NCI-H1092 (cell line): ENCODE data around the gene GPR132.
"Not testable (repeated sequence)": the region's sequence is repeated elsewhere in the genome, so short reads cannot be mapped to it uniquely, and the experiment has no call there.

Source experiments
- DNase-seq: peaks from one replicate; lab custom pipeline; 2025; lab: John Stamatoyannopoulos, UW

The GPR132 gene, protein sequence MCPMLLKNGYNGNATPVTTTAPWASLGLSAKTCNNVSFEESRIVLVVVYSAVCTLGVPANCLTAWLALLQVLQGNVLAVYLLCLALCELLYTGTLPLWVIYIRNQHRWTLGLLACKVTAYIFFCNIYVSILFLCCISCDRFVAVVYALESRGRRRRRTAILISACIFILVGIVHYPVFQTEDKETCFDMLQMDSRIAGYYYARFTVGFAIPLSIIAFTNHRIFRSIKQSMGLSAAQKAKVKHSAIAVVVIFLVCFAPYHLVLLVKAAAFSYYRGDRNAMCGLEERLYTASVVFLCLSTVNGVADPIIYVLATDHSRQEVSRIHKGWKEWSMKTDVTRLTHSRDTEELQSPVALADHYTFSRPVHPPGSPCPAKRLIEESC

DNA sequence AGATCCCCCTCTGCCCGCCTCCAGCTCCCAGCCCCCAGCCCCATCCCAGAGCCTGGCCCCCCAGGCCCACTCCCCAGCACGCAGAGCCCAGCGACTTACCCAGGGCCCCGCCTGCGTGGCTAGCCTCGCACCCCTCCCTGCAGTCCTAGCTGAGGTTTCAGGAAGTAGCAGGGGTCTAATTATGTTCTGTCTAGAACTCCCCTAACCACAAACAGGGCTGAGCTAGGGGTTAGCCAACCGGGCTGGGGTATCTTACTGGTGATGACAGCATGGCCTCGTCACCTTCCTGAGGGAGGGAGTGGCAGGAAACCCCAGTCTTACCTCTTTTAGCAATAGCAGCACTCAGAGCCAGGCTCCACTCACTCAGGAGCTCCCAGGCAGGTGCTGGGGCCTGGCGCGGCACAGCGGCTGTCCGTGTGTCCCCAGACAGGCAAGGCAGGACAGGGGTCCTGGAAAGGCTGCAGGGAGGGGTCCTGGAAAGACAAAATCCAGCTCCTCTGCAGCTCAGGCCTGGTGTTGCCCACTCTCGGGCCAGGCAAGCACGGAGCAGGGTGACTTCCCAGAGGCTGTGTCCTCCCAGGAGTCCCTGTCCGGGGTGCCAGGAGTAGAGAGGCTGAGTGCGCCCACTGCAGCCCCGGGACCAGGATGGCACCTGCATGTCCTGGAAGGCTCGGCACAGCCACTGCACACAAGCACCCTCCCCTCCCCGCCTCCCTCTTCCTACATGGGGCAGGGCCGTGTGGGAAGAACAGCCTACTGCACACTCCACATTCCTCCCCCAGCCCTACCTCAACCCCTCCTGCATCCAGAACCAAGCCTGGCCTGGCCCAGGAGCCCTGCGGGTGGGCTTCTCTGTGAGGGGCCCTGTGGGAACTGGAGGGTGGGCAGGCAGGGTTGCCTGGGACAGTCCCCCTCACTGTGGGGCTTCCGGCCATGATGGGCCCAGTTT, at the start of gene GPR132:
TSS of gene GPR132 (minus strand) at position 151 of the 949 bp plus-strand sequence. CDS start 10,010 bp downstream, outside the sequence.
- no peak for DNase-seq

DNA sequence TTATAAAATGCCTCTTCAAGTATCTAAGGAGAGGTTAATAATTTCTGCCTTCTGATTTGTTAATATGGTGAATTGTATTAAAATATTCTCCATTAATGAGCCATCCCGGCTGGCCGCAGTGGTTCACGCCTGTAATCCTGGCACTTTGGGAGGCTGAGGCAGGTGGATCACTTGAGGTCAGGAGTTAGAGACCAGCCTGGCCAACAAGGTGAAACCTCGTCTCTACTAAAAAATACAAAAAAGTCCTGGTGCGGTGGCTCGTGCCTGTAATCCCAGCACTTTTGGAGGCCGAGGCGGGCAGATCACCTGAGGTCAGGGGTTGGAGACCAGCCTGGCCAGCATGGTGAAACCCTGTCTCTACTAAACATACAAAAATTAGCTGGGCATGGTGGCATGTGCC, 44.0 kb upstream of the GPR132 start:
- not testable (repeated sequence) for DNase-seq

DNA sequence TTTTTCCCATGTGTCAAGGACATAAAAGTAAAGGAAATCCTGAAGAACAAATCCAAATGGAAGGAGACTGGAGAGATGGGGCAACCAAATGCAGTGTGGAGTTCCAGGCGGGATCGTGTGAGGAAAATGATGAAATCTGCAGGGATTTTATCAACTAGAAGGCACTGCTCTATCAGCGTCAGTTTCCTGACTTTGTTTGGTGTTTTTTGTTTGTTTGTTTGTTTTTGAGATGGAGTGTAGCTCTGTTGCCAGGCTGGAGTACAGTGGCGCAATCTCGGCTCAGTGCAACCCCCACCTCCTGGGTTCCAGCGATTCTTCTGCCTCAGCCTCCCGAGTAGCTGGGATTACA, 43.3 kb upstream of the GPR132 start:
- no peak for DNase-seq

DNA sequence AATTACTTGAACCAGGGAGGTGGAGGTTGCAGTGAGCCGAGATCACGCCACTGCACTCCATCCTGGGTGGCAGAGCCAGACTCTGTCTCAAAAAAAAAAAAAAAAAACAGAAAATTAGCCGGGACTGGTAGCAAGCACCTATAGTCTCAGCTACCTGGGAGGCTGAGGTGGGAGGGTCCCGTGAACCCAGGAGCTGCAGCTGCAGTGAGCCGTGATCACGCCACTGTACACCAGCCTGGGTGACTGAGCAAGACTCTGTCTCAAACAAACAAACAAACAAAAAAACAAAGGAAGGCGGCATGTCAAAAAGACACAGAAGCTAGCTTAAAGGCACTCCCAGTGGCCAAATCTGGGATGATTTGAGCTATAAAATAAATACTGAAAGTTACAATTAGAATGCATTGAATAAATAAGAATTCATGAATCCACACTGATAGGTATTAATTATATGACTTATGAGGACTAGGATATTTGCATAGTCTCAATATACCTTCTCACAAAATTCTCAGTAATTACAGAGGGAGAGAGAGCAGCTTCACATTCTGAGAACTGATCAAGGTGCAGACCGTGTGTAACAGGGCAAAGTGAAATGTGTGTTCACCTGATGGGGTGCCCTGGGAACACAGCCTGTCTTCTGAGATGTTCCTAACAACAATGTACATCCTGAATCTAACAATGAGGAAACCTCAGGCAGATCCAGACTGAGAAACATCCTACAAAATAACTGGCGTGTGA, 42.7 kb upstream of the GPR132 start:
- no peak for DNase-seq

DNA sequence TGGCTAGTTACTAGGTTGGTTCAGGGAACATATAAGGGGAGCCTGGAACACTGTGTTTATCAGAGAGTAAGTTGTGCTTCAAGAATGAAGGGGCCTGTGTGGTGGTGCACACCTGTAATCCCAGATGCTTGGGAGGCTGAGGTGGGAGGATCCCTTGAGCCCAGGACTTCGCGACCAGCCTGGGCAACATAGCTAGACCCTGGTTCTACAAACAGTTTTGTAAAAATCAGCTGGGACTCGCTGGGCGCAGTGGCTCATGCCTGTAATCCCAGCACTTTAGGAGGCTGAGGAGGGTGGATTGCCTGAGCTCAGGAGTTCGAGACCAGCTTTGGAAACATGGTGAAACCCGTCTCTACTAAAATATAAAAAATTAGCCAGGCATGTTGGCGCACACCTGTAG, 42.1 kb upstream of the GPR132 start:
- DNase-seq, result no peak

DNA sequence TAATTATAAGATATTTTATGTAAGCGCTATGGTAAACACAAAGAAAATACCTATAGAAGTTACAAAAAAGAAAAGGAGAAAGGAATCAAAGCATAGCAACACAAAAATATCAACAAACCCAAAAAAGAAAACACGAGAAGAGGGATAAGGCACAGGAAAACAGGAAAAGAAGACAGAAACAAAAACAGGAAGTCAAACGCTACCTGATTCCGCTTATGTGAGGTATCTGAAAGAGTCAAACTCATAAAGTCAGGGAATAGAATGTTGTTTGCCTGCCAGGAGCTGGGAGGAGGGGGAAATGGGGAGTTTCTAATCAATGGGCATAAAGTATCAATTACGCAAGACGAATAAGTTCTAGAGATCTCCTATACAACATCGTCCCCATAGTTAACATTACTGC, 39.9 kb upstream of the GPR132 start:
- DNase-seq, result no peak

DNA sequence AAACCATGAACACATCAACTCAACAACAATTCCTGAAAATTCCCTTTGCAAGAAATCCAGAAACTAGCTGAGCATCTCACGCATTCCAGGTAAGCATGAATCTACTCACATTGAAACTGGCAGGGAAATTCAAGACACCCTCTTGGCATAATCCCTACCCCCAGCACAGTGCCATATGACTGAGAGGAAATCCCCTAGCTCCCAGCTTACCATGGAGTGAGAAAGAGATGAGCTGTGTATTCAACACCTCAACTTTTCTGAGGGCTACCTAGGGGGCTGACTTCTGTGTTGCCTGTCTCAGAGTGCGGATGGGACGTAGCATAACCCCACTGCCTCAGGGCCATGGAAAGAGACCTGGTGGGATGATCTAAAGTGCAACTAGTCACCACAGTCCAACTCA, 37.7 kb upstream of the GPR132 start:
- no peak for DNase-seq

DNA sequence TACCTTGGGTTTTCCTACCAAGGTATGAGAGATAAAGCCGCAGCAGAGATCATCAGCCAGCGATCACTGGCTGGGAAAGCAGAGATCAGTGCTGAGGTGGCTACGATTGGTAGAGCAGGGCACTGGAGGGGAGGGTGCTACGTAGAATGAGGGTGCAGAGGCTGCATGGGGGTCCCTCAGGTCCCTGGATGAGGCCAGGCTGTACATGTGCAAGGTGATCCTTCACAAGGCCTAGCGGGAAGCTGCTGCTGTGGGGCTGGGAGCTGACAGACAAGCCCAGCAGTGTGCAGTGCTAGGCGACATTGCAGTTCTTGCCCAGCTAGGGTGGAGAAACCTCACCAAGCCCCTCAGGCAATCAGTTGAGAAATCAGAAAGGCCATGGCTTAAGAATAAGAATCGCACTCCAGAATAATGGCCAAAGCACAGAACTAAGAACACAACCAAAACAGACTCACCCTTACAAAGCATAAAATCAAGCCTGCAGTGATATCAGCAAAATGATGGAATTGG, 37.2 kb upstream of the GPR132 start:
- DNase-seq, result no peak

DNA sequence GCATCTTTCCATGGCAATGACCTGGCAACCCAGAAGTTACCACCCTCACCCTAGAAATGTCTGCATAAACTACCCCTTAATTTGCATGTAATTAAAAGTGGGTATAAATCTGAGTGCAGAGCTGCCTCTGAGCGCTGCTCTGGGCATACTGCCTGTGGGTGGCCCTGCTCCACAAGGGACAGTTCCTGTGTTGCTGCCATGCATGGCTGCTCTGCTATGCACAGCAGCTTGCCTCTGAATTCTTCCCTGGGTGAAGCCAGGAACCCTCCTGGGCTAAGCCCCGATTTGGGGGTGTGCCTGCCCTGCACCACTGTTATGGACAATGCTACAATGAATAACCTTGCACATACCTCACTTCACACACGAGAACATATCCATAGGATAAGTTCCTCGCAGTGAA, 35.7 kb upstream of the GPR132 start:
- no peak for DNase-seq

DNA sequence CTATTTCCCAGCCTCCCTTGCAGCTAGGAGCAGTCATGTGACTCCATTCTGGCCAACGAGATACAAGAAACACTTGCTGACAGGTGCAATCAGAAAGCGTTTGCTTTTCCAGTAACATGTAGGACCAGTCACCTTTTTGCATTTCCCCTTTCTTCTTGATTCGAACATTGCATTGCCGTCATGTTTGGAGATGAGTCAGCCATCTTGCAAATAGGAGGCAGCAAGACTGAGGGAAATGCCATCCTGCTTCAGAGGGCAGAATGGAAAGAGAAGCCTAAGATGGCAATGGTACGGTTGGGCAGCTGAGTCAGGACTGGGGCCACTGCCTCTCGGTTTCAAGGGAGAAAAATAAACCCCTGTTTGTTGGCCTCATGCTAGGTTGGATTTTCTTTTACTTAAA, 34.5 kb upstream of the GPR132 start:
- no peak for DNase-seq

DNA sequence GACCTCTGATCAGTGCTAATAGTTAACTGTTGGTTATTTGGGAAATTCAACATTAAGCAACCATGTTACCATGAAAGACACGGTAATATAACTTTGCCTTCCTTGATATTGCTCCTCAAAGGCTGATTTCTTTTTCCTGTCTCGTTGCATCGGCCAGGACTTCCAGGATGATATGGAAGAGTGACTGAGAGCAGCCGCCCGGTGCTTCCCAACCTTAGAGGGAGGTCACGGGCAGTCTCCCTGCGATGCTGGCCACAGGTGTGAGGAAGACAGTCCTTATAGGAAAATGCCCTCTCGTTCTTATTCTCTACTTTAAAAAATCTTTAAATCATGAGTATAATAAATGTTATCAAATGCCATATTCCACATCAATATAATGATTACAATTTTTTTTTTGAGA, 33.1 kb upstream of the GPR132 start:
- no peak for DNase-seq

DNA sequence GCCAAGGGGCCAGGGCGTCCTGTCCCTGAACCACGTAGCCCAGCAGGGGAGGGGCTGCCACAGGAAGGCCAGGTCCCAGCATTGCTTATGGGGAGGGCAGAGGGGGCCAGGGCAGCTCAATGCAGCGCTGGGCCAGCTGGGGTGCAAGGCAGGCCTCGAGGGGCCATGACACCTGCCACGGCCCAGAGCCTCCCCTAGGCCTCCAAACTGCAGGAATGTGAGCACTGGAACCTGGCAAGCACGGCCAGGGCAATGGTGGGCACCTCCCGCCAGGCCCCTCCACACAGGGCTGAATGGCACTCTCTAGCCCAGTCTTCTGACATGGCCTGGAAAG, 32.5 kb upstream of the GPR132 start:
- no peak for DNase-seq

DNA sequence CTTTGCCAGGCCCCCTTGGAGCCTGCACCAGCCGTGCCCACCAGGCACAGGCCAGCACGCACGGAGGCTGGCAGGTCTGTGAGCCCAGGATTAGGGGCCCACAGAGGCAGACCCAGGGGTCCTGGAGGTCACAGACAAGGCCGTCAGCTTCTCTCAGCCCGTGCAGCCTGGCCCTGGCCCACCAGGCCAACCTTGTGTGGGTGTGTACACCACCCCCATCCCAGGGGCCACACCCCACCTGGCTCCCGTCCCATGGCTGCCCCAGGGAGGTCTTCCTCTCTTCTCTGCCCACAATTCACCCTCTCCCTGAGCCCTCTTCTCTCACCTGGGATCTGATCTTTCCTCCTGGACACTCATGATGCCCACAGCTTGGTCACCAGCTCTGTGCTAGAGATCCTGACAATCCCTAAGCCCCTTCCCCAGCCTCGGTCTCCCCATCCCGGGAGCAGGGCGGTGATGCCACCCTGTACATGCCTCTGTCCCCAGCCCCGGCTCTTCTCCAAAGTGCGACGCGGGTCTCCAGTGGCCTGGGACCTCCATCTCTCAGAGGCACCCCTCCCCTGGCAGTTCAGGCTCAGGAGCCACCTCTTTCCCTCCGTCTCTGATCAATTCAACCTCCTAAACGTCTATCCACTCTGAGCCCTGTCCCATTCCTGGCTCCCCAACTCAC, 31.1 kb upstream of the GPR132 start:
- no peak for DNase-seq

DNA sequence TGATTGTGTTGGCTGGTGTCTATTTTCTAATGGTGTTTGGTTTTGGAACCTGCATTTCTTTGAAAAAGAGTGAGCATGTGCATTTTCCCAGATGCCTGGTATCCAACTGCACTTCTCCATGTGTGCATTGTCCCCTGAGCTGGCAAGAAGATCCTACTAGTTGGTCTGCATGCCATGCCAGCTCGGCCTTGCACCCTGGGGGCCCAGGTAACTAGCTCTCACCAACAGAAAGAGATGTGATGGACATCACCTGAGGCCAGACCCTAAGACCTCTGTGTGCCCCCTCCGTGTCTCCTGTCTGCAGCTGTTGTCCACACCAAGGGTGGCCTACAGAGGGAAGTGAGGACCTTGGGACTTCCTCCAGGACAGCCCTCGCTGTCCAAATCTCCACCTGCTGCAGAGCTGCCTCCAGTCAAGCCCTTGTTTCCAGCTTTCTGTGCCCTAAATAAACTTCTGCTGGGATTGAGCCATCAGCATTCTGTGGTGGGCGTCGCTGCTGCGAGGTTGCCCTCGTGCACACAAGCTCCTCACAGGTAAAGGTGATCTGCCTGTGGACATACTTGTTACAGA, 30.1 kb upstream of the GPR132 start:
- DNase-seq, result no peak

DNA sequence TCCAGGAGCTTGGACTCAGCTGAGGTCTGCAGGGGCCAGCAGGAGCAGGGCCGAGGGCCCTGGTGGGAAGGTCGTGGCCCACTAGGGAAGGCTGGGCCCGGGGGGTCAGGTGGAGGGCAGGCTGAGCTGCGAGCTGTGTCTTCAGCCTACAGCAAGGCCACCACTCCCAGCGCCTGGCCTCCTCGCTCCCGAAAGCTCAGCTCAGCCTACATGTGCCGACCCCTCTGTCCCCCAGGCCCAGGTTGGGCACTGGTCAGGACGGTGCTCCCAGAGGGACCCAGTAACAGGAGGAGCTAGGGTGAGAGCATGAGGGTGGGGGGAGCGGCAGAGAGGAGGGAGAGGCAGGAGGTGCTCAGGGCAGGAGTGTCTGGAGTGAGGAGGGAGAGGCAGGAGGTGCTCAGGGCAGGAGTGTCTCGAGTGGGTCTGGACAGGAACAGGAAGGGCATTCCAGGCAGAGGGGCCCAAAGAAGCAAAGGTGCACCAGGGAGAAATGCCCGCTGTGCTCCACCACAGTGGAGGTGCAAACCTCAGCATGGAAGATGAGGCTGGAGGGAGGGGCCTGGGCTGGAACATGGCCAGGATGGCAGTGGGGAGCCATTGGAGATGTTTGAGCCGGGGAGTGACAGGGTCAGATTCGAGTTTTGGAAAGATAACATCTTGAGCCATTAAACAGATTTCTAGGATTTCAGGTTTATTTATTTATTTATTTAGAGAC, 29.1 kb upstream of the GPR132 start:
- DNase-seq, result no peak

DNA sequence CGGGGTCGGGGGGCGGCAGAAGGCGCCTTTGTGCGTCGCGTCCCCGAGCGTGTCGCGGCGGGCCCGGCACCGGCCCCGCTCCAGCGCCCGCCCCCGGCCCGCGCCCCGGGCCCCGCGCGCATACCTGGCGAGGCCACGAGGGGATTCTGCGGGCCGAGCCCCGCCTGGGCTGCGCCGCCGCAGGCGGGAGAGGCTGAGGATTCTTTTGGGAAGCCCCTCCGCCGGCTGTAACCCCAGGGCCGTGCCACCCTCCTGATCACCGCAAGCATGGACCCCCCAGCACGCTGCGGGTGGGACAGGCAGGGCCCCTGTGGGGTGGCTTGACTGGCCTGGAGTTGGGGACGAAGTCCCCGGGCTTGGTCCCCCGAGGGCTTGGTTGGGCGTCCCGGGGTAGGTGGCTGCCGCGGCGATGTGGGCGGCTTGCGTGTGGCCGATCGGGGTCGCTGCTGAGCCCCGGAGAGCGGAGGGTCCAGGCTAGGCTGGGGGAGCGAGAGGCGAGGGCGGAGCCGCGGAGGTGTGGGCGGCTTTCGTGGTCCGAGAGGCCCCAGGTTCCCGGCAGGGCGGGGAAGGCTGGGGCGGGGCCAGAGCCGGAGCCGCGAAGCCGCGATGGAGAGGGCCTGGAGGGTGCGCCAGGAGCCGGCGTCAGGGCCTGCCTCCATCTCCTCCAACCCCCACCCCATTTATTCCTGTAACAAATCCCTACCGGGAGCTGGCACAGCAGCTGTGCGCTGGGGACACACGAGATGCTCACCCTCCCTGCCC, 28.4 kb upstream of the GPR132 start:
- no peak for DNase-seq

DNA sequence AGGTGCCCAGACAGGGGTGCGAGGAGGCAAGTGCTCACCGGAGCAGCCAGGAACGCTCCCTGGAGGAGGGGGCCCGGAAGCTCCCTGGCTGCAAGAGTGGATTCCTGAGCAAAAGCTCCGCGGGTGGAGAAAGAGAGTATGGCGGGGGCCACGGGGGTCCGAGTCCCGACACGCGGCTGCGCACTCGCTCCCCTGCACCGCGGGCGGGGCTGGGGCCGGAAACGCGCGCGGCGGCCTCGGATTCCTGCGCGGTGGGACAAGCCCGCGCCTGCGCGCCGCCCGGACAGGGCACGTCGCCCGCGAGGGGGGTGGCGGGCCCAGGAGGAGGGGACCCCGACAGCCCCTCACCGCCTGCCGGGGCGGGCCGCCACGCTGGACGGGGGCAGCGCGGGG, 27.8 kb upstream of the GPR132 start:
- DNase-seq, result no peak

DNA sequence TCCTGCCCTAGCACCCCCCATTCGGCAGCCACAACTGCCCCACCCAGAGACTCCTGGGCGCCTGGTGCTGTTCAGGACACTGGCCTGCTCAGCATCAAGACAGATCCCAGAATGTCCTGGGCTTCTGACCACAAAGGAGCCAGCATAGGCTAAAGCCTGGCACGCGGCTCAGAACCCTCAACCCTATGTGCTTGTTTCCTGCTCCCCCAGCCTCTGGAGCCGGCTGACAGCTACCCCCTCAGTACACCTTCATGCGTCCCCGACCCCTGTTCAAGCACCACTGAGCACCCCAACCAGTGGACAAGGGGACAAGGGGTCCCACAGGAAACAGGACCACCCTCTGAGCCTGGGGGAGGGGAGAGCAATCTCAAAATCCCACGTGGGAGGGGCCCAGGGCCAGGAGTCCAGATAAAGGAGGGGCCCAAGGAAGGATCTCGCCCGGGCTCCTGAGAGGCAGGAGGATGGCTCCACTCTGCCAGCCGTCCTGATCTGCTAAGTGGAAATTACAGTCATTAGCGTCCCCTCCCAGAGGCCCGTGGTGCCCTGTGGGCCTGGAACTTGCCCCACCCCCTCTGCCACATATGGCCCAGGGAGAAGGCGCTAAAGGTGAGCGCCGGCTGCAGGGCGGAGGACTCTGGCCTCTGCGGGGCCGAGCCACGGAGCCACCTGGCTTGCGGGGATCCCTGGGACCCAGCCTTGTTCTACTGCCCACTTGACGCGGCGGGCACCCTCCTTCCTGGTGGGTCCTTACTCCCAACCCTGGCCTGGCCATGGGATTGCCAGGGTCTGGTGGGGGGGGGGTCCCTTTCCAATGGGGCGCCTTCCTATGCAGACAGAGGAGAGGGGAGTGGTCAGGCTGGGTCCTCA, 27.2 kb upstream of the GPR132 start:
- no peak for DNase-seq

DNA sequence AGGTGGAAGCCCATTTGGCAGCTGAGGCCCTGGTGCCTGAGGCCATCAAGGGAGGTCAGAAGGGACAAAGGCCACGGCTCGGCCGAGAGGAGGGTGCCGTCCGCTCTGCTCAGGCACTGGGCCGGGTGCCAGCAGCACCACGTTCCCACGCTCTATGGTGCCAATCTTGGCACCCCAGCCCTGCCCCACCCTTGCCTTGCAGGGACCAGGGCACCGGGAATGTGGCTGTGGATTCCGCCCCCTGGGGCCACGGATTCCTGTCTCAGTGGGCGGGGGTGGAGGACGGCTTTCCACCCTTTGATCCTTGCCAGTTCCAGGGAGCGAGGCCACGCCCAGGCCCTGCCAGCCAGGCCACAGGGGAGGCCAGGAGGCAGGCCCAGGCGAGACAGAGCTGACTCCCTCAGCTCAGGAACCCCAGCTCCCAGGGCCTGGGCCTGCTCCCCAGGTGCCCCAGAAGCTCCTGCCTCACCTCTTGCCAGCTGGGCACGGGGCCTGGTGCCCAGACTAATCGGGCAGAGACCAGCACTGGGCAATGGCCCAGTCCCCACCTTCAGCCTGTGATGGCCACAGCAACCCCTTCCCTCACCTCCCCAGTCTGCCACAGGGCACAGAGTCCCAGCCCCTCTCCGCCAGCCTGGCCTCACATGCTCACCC, 26.4 kb upstream of the GPR132 start:
- no peak for DNase-seq
